IMR-90 (cell line): Measurements from ENCODE around the gene CCSER2. TPM values are rescaled to one million over a fixed set of nuclear protein-coding genes. Genes with fewer than 3 reads are reported as not detected.
A peak's percentile ranks its signal among the peaks of the same experiment; 100 is the strongest.

Experiments used
- ATAC-seq: fragments of 200-7000 bp; cut with Tn5 transposase; 2 replicates; pipeline ENCODE4 v1.9.1; 2020; ENCODE audit warnings: low read depth, mild to moderate bottlenecking, moderate library complexity
- BruUV-seq: library from RNA; stranded (reverse); fragments of 400-500 nt; replicated peaks from 2 replicates; lab custom pipeline; 2021; lab: Mats Ljungman, UMichigan
- CTCF ChIA-PET: fragments of 300-600 bp; formaldehyde crosslinking; extraction: SDS; loops from one replicate; lab custom pipeline; 2021; ENCODE audit warnings: antibody characterized with exemption; lab: Yijun Ruan, JAX
- POLR2A ChIA-PET: fragments of 300-600 bp; sonication (Branson Sonifier 250); formaldehyde crosslinking; loops from one replicate; lab custom pipeline; 2022; ENCODE audit warnings: antibody characterized with exemption; ENCODE audit not compliant: unreplicated experiment; lab: Charles Lee
- DNase-seq: peaks from one replicate; pipeline ENCODE4 v3.0.0; 2013
- H2AFZ ChIP-seq: replicated peaks from 2 replicates; pipeline ENCODE3; 2013; ENCODE audit warnings: low read length, mild to moderate bottlenecking; ENCODE audit not compliant: poor library complexity
- H2AK5ac ChIP-seq: 2 replicates; pipeline ENCODE4 v1.6.1; 2013; ENCODE audit warnings: low read depth, low read length, inconsistent platforms
- H2AK9ac ChIP-seq: replicated peaks from 2 replicates; pipeline ENCODE3; 2013; ENCODE audit warnings: mild to moderate bottlenecking, low read depth, low read length, moderate library complexity; ENCODE audit not compliant: poor library complexity
- H2BK120ac ChIP-seq: 2 replicates; pipeline ENCODE4 v1.6.1; 2013; ENCODE audit warnings: low read depth, low read length, inconsistent platforms
- H2BK15ac ChIP-seq: 3 replicates; pipeline ENCODE4 v1.6.1; 2013; ENCODE audit warnings: low read depth, low read length, inconsistent platforms
- H2BK20ac ChIP-seq: 2 replicates; pipeline ENCODE4 v1.6.1; 2013; ENCODE audit warnings: low read depth, mild to moderate bottlenecking, inconsistent platforms, low read length, moderate library complexity
- H2BK5ac ChIP-seq: 2 replicates; pipeline ENCODE4 v1.6.1; 2013; ENCODE audit warnings: mild to moderate bottlenecking, low read depth, low read length, inconsistent platforms; ENCODE audit not compliant: poor library complexity, severe bottlenecking
- H3K14ac ChIP-seq: replicated peaks from 2 replicates; pipeline ENCODE4 v1.6.1; 2013; ENCODE audit warnings: low read depth, low read length, inconsistent platforms
- H3K18ac ChIP-seq: 2 replicates; pipeline ENCODE4 v1.6.1; 2013; ENCODE audit warnings: low read depth, low read length, control low read depth
- H3K23ac ChIP-seq: 2 replicates; pipeline ENCODE4 v1.6.1; 2013; ENCODE audit warnings: low read depth, low read length, inconsistent platforms
- H3K27ac ChIP-seq: 2 replicates; pipeline ENCODE4 v1.5.1; 2013; ENCODE audit warnings: mild to moderate bottlenecking, control low read depth, low read length; ENCODE audit not compliant: insufficient read depth
- H3K27me3 ChIP-seq: 2 replicates; pipeline ENCODE4 v1.6.1; 2013; ENCODE audit warnings: low read length; ENCODE audit not compliant: control insufficient read depth, insufficient read depth
- H3K36me3 ChIP-seq: 2 replicates; pipeline ENCODE4 v1.6.1; 2013; ENCODE audit warnings: low read length, mixed read lengths; ENCODE audit not compliant: control insufficient read depth, insufficient read depth
- H3K4ac ChIP-seq: 2 replicates; pipeline ENCODE4 v1.6.1; 2013; ENCODE audit warnings: low read depth, low read length, inconsistent platforms
- H3K4me1 ChIP-seq: 2 replicates; pipeline ENCODE4 v1.6.1; 2013; ENCODE audit warnings: low read length, mixed read lengths; ENCODE audit not compliant: control insufficient read depth, insufficient read depth
- H3K4me2 ChIP-seq: 2 replicates; pipeline ENCODE4 v1.6.1; 2013; ENCODE audit warnings: low read depth, mild to moderate bottlenecking, control low read depth, low read length, moderate library complexity
- H3K4me3 ChIP-seq: 2 replicates; pipeline ENCODE4 v1.5.1; 2013; ENCODE audit warnings: low read depth, mild to moderate bottlenecking, control low read depth, low read length, moderate library complexity; ENCODE audit not compliant: insufficient read depth
- H3K56ac ChIP-seq: 2 replicates; pipeline ENCODE4 v1.6.1; 2013; ENCODE audit warnings: low read length, inconsistent platforms; ENCODE audit not compliant: insufficient read depth; ENCODE audit errors: extremely low read depth
- H3K79me1 ChIP-seq, 2 experiments: 2 replicates each; pipeline ENCODE4 v1.6.1; 2013; ENCODE audit warnings: low read length in 2 of 2, inconsistent platforms in 1 of 2, low read depth in 1 of 2
- H3K9ac ChIP-seq: 2 replicates; pipeline ENCODE4 v1.6.1; 2013; ENCODE audit warnings: low read depth, low read length, control low read depth
- H3K9me1 ChIP-seq: 2 replicates; pipeline ENCODE4 v1.6.1; 2013; ENCODE audit warnings: low read length, inconsistent platforms; ENCODE audit not compliant: insufficient read depth
- H3K9me3 ChIP-seq: 2 replicates; pipeline ENCODE4 v1.6.1; 2013; ENCODE audit warnings: low read length; ENCODE audit not compliant: control insufficient read depth, insufficient read depth
- H4K20me1 ChIP-seq: 2 replicates; pipeline ENCODE4 v1.6.1; 2013; ENCODE audit warnings: low read length, inconsistent platforms; ENCODE audit not compliant: insufficient read depth
- H4K5ac ChIP-seq: 2 replicates; pipeline ENCODE4 v1.6.1; 2013; ENCODE audit warnings: mild to moderate bottlenecking, low read depth, low read length, control low read depth
- H4K8ac ChIP-seq, 2 experiments: 2 replicates each; pipeline ENCODE4 v1.6.1; 2013; ENCODE audit warnings: low read depth in 2 of 2, low read length in 2 of 2, control low read depth in 1 of 2, inconsistent platforms in 1 of 2
- H4K91ac ChIP-seq: 2 replicates; pipeline ENCODE4 v1.6.1; 2013; ENCODE audit warnings: low read depth, low read length, inconsistent platforms; ENCODE audit not compliant: insufficient read depth
- BHLHE40 ChIP-seq: fragments of 150-350 bp; IDR thresholded peaks from 2 replicates; pipeline ENCODE4 v1.6.1; 2016; ENCODE audit warnings: mild to moderate bottlenecking, low read depth, low read length
- CEBPB ChIP-seq: IDR thresholded peaks from 2 replicates; pipeline ENCODE4 v1.6.1; 2012; ENCODE audit warnings: low read depth, low read length, improper control_type of control experiment
- CHD1 ChIP-seq: IDR thresholded peaks from 2 replicates; pipeline ENCODE4 v1.6.1; 2012; ENCODE audit warnings: low read depth, low read length, improper control_type of control experiment
- CTCF ChIP-seq: conservative IDR thresholded peaks from 2 replicates; pipeline ENCODE4 v1.5.1; 2012; ENCODE audit warnings: mild to moderate bottlenecking, low read depth, low read length, improper control_type of control experiment
- FOS ChIP-seq: fragments of 150-350 bp; IDR thresholded peaks from 2 replicates; pipeline ENCODE4 v1.6.1; 2016; ENCODE audit warnings: low read depth, low read length
- MAFK ChIP-seq: IDR thresholded peaks from 2 replicates; pipeline ENCODE4 v1.6.1; 2012; ENCODE audit warnings: low read depth, low read length, improper control_type of control experiment
- MAZ ChIP-seq: IDR thresholded peaks from 2 replicates; pipeline ENCODE4 v1.6.1; 2012; ENCODE audit warnings: low read depth, mild to moderate bottlenecking, low read length, improper control_type of control experiment, moderate library complexity, borderline replicate concordance
- MXI1 ChIP-seq: IDR thresholded peaks from 2 replicates; pipeline ENCODE4 v1.6.1; 2012; ENCODE audit warnings: low read depth, mild to moderate bottlenecking, low read length, moderate library complexity, borderline replicate concordance
- NFE2L2 ChIP-seq: fragments of 150-350 bp; IDR thresholded peaks from 2 replicates; pipeline ENCODE4 v1.6.1; 2016; ENCODE audit warnings: low read depth, mild to moderate bottlenecking, low read length
- POLR2A ChIP-seq: IDR thresholded peaks from 2 replicates; pipeline ENCODE4 v1.6.1; 2012; ENCODE audit warnings: mild to moderate bottlenecking, low read depth, low read length
- RAD21 ChIP-seq: IDR thresholded peaks from 2 replicates; pipeline ENCODE4 v1.6.1; 2012; ENCODE audit warnings: low read length, improper control_type of control experiment
- RCOR1 ChIP-seq: IDR thresholded peaks from 2 replicates; pipeline ENCODE4 v1.6.1; 2012; ENCODE audit warnings: mild to moderate bottlenecking, low read length, improper control_type of control experiment; ENCODE audit not compliant: insufficient replicate concordance
- RFX5 ChIP-seq: IDR thresholded peaks from 2 replicates; pipeline ENCODE4 v1.8.0; 2012; ENCODE audit warnings: low read depth, mild to moderate bottlenecking, low read length, moderate library complexity
- SMC3 ChIP-seq: fragments of 150-350 bp; IDR thresholded peaks from 2 replicates; pipeline ENCODE4 v1.6.1; 2016; ENCODE audit warnings: low read depth, mild to moderate bottlenecking, antibody characterized with exemption, low read length, moderate library complexity
- USF2 ChIP-seq: fragments of 150-350 bp; IDR thresholded peaks from 2 replicates; pipeline ENCODE4 v1.6.1; 2017; ENCODE audit warnings: mild to moderate bottlenecking, antibody characterized with exemption, low read length, low read depth
- WGBS, 2 experiments: methylation state at CpG; one replicate each; pipeline versions ENCODE4 v1.1.5 to v1.1.7; 2013; ENCODE audit warnings: missing lambda C conversion rate in 2 of 2; ENCODE audit not compliant: insufficient read length in 1 of 2; ENCODE audit errors: extremely low coverage in 2 of 2; 5-methylcytosine and 5-hydroxymethylcytosine counted together
- dilution Hi-C: fragments of 300-500 bp; cut with HindIII; formaldehyde crosslinking; loops from one replicate; pipeline ENCODE4 v1.14.3; 2018; ENCODE audit warnings: low sequenced_read_pairs; ENCODE audit not compliant: unreplicated experiment
- in situ Hi-C: fragments of 300-500 bp; cut with MboI; formaldehyde crosslinking; loops from 3 replicates; pipeline ENCODE4 v1.14.3; 2019; ENCODE audit warnings: low sequenced_read_pairs, inconsistent platforms, mixed read lengths
- intact Hi-C: fragments of 100-400 bp; cut with micrococcal nuclease; formaldehyde crosslinking; loops from 2 replicates; pipeline ENCODE4 v1.10.0; 2022
- polyA plus RNA-seq, 3 experiments: library from polyadenylated mRNA; depleted of rRNA; stranded (reverse); fragments of >200 nt; gene quantifications; 2 replicates each; pipeline ENCODE4 v1.2.3, GENCODE V29; 2012; ENCODE audit warnings: low replicate concordance in 1 of 3
- total RNA-seq: library from RNA; depleted of rRNA; stranded (reverse); fragments of >200 nt; gene quantifications from 2 replicates; pipeline ENCODE4 v1.2.3, GENCODE V29; 2012

Gene CCSER2
- total and polyA plus RNA-seq, 2 of the 4 experiments (the other 2 are of a cell fraction): 20.4 to 31.7 TPM

- in situ Hi-C loops: loop anchor here (5.0 kb wide), 1 partner anchor 1832 kb away; no protein-coding TSS in a partner anchor
- Histone ChIP-seq H3K4me3 (peak overlapping the region; percentile 40), H3K18ac (peak overlapping the region; percentile 40; the same call in 1 of the 2 replicates), H3K79me1 (no peaks in the 10 kb centered on the region), H3K9ac (peak overlapping the region; percentile 21; the same call in 1 of the 2 replicates), H4K20me1 (no peaks in the 10 kb centered on the region), H3K56ac (peak overlapping the region; percentile 87; the same call in 1 of the 2 replicates), H4K5ac (peak overlapping the region; percentile 60; the same call in 1 of the 2 replicates), H3K4me2 (peak overlapping the region; percentile 89), H3K27me3 (peaks cover 3% of the 10 kb centered on the region; the same call in 1 of the 2 replicates), H2BK15ac (no peak overlapping the region; the same call in 2 of the 3 replicates), H2AK5ac (peak overlapping the region; percentile 44; the same call in 1 of the 2 replicates), H2AFZ (peak overlapping the region; percentile 95), H3K4me1 (peaks cover 11% of the 10 kb centered on the region), H3K23ac (peak overlapping the region; percentile 80; the same call in 1 of the 2 replicates), H3K14ac (peak overlapping the region; percentile 69), H3K36me3 (no peaks in the 10 kb centered on the region), H2AK9ac (peak overlapping the region; percentile 86), H2BK5ac (peak overlapping the region; percentile 77), H4K8ac (peak overlapping the region; percentile 47 to 86; a peak in 3 of 4 replicates), H3K4ac (peak overlapping the region; percentile 87), H3K27ac (no peak overlapping the region; the same call in 1 of the 2 replicates), H2BK20ac (peak overlapping the region; percentile 79), H3K9me3 (no peaks in the 10 kb centered on the region), H2BK120ac (peak overlapping the region; percentile 94), H4K91ac (peak overlapping the region; percentile 92), H3K9me1 (peaks cover 2% of the 10 kb centered on the region; the same call in 1 of the 2 replicates)
- dilution Hi-C loops: no loop called here
- ChIA-PET CTCF (interaction anchor here (0.7 to 1.6 kb wide), 12 partner anchors 9 to 1835 kb away, joined by 3 to 7 read pairs (median 4); no protein-coding TSS in a partner anchor), POLR2A (no interaction called here)
- intact Hi-C loops: loop anchor here (1.0 kb wide), 1 partner anchor 1837 kb away; no protein-coding TSS in a partner anchor
- DNase-seq (peak; percentile 44), ATAC-seq (peak; percentile 86)
- no TSS peak for BruUV-seq
- WGBS, 2 experiments: 6% methylated on average over 36 of the region's 51 CpGs; no CpG with 5 or more reads in 1 of the 2 experiments
- TF ChIP-seq NFE2L2 (no peak), RFX5 (no peak), RCOR1 (no peak), BHLHE40 (no peak), USF2 (no peak), FOS (no peak), CTCF (peak; percentile 82), CHD1 (no peak), POLR2A (no peak), RAD21 (peak; percentile 80), MAFK (no peak), SMC3 (peak; percentile 55), CEBPB (no peak), MXI1 (no peak), MAZ (peak; percentile 48; the same call in 1 of the 2 replicates)
Observed at GRCh38 chr10:84540617-84541288, 212.4 kb downstream of the CCSER2 start.
